GM21529 (cell line): ENCODE results near the gene PSME3IP1.
"Not testable (repeated sequence)": the region's sequence is repeated elsewhere in the genome, so short reads cannot be mapped to it uniquely, and the experiment has no call there.

ENCODE experiments used
- ATAC-seq: cut with Tn5 transposase; IDR thresholded peaks from one replicate; pipeline ENCODE4 v1.9.1; 2021; ENCODE audit not compliant: unreplicated experiment

The PSME3IP1 gene

GRCh38 chr16:57200321-57200720, 14.5 kb upstream of the PSME3IP1 start:
- not testable (repeated sequence) for ATAC-seq

DNA sequence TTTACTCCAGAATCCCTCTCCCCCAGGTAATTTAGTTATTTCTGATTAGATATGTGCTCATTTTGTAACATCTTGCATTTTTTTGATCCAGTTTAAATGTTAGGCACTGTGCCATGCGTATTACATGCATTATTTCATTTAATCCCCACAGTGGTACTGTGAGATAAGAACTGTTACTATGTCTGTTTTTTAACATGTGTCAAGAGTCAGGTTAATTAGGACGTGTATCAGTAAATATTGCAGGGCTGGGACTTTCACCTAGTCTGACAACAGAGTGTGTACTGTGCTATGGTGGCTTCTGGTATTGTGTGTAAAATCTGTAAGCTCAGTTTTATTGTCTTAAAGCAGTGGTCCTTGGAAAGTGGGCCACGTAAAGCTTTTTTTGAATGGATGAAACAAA, 10.9 kb upstream of the PSME3IP1 start:
- ATAC-seq = no peak

- ATAC-seq = no peak
Measured at GRCh38 chr16:57196286-57196685, 10.4 kb upstream of the PSME3IP1 start.

DNA sequence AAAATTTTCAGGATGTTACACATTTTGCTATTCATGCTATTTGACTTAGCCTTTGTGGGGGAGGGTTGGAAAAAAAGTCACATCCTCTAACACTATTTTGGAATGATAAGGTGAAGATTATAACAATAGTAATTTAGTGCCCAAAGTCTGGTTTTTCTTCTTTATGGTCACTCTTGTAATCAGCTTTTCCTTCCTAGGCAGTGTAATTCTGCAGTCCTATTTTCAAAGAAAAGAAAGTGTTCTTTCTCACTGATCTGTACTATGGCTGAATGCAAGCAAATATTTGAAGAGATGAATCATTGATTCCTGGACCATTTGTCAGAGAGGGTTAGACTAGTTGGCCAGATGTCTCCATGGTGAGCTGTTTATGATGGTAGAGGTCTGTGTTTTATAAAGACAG, 8.7 kb upstream of the PSME3IP1 start:
- ATAC-seq = no peak

DNA sequence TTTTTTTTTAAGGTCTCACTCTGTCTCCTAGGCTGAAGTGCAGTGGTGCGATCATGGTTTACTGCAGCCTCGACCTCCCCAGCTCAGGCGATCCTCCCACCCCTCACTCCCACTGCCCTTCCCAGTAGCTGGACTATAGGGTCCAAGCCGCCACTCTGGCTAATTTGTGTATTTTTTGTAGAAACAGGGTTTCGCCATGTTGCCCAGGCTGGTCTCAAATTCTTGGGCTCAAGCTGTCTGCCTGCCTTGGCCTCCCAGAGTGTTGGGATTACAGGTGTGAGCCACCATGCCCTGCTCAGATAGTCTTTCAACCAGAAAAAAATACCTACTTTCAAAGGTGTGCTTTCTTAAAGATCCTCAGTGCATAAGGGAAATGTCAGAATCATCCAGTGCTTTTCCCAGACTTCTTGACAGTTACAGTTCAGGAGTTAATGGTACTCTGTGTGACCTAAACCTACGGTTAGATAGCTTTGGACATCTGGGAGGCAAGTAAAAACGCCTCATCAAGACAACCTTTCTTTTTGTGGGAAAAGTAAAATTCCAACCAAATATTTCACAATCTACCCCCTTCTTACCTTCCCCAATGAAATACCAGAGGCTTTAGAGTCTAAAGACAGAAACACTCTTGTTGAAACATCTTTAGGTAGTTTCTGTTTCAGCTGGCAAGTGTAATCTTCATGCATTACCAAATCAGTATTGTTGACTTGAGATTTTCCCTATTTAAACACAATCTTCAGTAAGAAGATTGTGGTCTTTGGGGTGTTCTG, 7.1 kb upstream of the PSME3IP1 start:
- ATAC-seq = no peak

DNA sequence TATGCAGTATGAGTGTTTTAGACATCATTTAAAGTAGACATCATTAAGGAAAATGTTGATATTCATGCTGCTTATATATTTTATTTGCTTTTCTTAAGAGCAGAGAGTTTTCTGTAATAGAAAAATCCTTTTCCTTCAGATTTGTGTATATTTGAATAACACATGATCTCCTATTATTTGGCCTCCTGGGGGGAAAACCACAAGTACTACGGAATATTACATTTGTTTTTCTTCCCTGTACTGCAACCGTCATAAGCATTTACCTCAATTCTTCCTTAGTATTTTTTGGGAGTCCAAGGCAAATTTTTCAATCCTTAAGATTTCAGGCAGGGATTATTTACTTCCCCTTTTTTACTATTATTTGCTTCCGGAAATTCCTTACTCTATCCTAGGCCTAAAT, 6.3 kb upstream of the PSME3IP1 start:
- no peak for ATAC-seq

- ATAC-seq = no peak
Measured at GRCh38 chr16:57191056-57191571, 5.3 kb upstream of the PSME3IP1 start.

- ATAC-seq = no peak
Measured at GRCh38 chr16:57190136-57190535, 4.3 kb upstream of the PSME3IP1 start.

- ATAC-seq = not testable (repeated sequence)
Measured at GRCh38 chr16:57189527-57189926, 3.7 kb upstream of the PSME3IP1 start.

GRCh38 chr16:57188711-57189002, 2.8 kb upstream of the PSME3IP1 start:
- no peak for ATAC-seq

- ATAC-seq = not testable (repeated sequence)
Measured at GRCh38 chr16:57187902-57188710, 2.3 kb upstream of the PSME3IP1 start.

- no peak for ATAC-seq
Measured at GRCh38 chr16:57186872-57187854, 1.3 kb upstream of the PSME3IP1 start.

DNA sequence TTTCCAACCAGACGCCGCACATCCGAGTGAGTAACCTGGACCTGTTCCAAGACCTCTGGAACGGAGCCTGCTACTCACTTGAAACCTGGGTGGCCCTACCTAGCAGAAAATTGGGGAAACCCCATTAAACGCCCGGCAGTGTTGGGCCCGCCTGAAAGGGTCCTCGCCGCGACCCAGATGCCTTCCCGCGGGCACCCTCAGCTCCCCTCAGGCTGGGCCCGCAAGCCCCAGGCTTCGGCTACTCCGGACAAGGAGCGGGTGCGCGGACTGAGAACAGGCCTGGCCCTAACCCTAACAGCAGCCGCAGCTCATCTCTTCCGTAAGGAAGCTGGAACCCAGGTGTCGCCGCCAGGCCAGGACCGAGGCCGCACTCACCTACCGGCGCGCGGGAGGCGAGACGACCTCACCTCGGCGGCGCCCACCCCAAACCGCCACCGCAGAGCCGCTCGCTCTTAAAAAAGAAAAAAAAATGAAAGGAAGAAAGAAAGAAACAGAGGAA, 344 bp downstream of the PSME3IP1 start:
- peak; percentile 29 for ATAC-seq

GRCh38 chr16:57184887-57185445, 873 bp downstream of the PSME3IP1 start:
- no peak for ATAC-seq

DNA sequence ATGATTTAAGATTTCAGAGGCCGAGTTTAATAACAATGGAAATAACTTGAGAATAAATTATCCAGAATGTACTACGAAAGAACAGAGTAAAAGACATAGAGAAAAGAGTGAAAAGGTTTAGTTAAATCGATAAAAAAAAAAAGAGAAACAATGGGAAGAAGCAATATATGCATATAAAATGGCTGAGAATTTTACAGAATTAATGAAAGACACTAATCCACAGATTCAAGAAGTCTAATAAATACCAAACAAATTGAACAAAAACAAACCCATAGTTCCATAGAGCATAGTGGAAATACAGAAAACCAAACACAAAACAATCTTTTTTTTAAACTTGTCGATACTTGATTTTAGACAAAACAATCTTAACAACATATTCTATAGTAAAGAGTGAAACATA, 1.7 kb downstream of the PSME3IP1 start:
- no peak for ATAC-seq

DNA sequence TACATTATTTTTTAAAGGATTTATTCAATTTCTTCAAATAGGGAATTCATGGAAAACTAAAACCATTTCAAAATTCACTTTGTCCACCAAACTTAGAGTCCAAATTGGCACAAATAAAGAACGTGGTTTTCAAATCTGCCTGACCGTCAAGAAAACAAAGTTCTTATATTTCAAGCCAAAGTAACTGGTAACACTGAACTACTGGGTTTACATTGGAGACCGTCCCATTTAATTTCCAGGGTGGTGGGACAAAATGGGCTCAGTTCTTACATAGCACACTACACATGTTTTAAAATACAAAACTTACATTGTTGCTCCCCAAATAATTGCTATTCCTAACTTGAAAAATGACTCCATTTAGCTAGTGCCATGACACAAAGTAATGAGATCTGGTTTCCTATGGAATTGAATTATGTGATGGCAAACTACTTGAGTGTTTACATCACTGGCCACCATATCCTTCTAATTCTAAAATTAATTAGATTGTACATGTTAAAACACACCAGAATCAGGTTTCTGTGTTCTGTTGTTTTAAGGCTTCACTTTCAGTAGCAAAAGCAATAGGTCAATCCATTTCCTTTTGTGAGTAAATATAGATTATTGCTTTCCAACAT, 6.5 kb downstream of the PSME3IP1 start:
- ATAC-seq = no peak

- no peak for ATAC-seq
Measured at GRCh38 chr16:57178793-57179212, 7.0 kb downstream of the PSME3IP1 start.

GRCh38 chr16:57178196-57178595, 7.6 kb downstream of the PSME3IP1 start:
- no peak for ATAC-seq

DNA sequence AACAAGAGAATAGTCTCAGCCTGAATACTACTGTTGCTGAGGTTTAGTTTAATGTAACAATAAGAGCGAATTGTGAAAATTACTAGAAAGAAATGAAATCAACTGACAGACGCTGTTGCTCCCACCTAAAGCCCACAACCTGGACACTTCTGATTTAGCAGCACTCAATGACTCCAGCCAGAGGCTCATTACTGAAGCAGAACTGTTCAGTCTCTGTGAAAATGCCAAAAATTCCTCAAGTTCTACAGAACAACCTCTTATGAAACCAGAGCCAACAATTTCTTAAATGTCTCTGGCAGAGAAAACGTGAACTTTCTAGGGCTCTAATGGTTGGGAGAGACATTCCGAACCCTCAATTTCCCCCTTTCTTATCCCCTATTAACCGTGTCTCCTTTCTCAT, 9.9 kb downstream of the PSME3IP1 start:
- no peak for ATAC-seq

DNA sequence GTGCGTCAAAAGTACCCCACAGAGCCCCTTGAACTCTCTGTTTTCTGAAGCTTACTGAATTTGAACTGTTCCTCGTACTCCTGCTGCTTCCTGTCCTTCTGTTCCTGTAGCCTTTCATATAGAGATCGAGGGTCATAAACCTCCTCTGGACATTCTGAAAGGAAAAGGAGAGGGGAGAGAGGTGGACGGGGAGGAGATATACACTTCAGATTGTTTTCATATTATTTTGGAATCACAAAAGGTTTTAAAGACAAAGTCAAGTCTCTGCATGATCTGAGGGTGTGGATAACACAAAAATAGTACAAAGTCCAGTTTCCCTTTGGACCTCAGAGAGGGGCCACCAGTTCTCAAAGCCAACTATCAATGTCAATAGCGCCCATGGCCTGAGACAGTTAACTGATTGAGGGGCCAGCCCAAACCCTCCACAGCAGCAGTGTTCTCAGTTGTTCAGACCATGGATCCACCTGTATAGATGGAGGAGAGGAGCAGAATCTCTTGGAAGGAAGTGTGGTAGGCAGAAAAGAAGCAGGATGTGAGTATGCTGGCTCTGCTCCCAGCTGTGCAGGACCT, 13.0 kb downstream of the PSME3IP1 start:
- ATAC-seq = no peak
